Measurements from ENCODE around the gene TGFBI. TPM values are rescaled to one million over a fixed set of nuclear protein-coding genes. Genes with fewer than 3 reads are reported as not detected.

The TGFBI gene
- total and polyA plus RNA-seq, 9 of the 15 experiments (the other 6 are each of a cell fraction or from before 2014, with no cell fraction given): 0.05 to 0.62 (median 0.08) TPM; not detected in 6

Small RNA genes lying within 50 kb of the gene (small RNA-seq; reads per million reads assigned to genes)
- gene VTRNA2-1: 1.4 reads per million, percentile 72 among the genes with 10 or more reads in this experiment

Other genes starting within 250 kb of the TGFBI start
- 0.45 TPM in 1 of 2 replicates, not detected in the other for gene SLC25A48, start 194.3 kb upstream of the TGFBI start, total RNA-seq (2014; rRNA removed)
- 0.18 and 0.19 TPM in 2 replicates for gene SLC25A48, start 194.3 kb upstream of the TGFBI start, total RNA-seq (2014; rRNA removed; fragmentation: Illumina TruSeq; extraction: Trizol)
- gene SLC25A48, start 194.3 kb upstream of the TGFBI start, total RNA-seq (2015; rRNA removed; fragmentation: Illumina TruSeq; extraction: Trizol): 0.26 and 0.29 TPM in 2 replicates
- 0.33 and 0.72 TPM in 2 replicates for gene SLC25A48, start 194.3 kb upstream of the TGFBI start, total RNA-seq (2021)
- gene SLC25A48, start 194.3 kb upstream of the TGFBI start, polyA plus RNA-seq (2011; rRNA removed): 0.35 and 1.3 TPM in 2 replicates
- 0.11 and 0.15 TPM in 2 replicates for gene SLC25A48, start 194.3 kb upstream of the TGFBI start, polyA plus RNA-seq (2014; fragmentation: Illumina TruSeq; extraction: Trizol)
- under 1 TPM; 0.08 to 0.22 TPM for gene SLC25A48, start 194.3 kb upstream of the TGFBI start, polyA plus RNA-seq (2014; fragmentation: Nextera tagmentation; extraction: Ambion mirVana)
- 0.24 and 0.27 TPM in 2 replicates for gene SLC25A48, start 194.3 kb upstream of the TGFBI start, polyA plus RNA-seq (2014; rRNA removed)
- not detected in 2 replicates for gene IL9, start 133.1 kb upstream of the TGFBI start, total RNA-seq (2014; rRNA removed)
- not detected in 2 replicates for gene IL9, start 133.1 kb upstream of the TGFBI start, total RNA-seq (2014; rRNA removed; fragmentation: Illumina TruSeq; extraction: Trizol)
- gene IL9, start 133.1 kb upstream of the TGFBI start, total RNA-seq (2015; rRNA removed; fragmentation: Illumina TruSeq; extraction: Trizol): not detected in 2 replicates
- gene IL9, start 133.1 kb upstream of the TGFBI start, total RNA-seq (2021): not detected in 2 replicates
- not detected in 2 replicates for gene IL9, start 133.1 kb upstream of the TGFBI start, polyA plus RNA-seq (2011; rRNA removed)
- gene IL9, start 133.1 kb upstream of the TGFBI start, polyA plus RNA-seq (2014; fragmentation: Illumina TruSeq; extraction: Trizol): not detected in 2 replicates
- gene IL9, start 133.1 kb upstream of the TGFBI start, polyA plus RNA-seq (2014; fragmentation: Nextera tagmentation; extraction: Ambion mirVana): not detected
- not detected in 2 replicates for gene IL9, start 133.1 kb upstream of the TGFBI start, polyA plus RNA-seq (2014; rRNA removed)
- gene LECT2, start 74.0 kb upstream of the TGFBI start, total RNA-seq (2014; rRNA removed): not detected in 2 replicates
- not detected in 2 replicates for gene LECT2, start 74.0 kb upstream of the TGFBI start, total RNA-seq (2014; rRNA removed; fragmentation: Illumina TruSeq; extraction: Trizol)
- not detected in 2 replicates for gene LECT2, start 74.0 kb upstream of the TGFBI start, total RNA-seq (2015; rRNA removed; fragmentation: Illumina TruSeq; extraction: Trizol)
- gene LECT2, start 74.0 kb upstream of the TGFBI start, total RNA-seq (2021): not detected in 2 replicates
- not detected in 2 replicates for gene LECT2, start 74.0 kb upstream of the TGFBI start, polyA plus RNA-seq (2011; rRNA removed)
- not detected in 2 replicates for gene LECT2, start 74.0 kb upstream of the TGFBI start, polyA plus RNA-seq (2014; fragmentation: Illumina TruSeq; extraction: Trizol)
- gene LECT2, start 74.0 kb upstream of the TGFBI start, polyA plus RNA-seq (2014; fragmentation: Nextera tagmentation; extraction: Ambion mirVana): not detected
- gene LECT2, start 74.0 kb upstream of the TGFBI start, polyA plus RNA-seq (2014; rRNA removed): not detected in 2 replicates
- gene SMAD5, start 103.9 kb downstream of the TGFBI start, total RNA-seq (2014; rRNA removed): 14.7 and 14.8 TPM in 2 replicates
- gene SMAD5, start 103.9 kb downstream of the TGFBI start, total RNA-seq (2014; rRNA removed; fragmentation: Illumina TruSeq; extraction: Trizol): 35.0 and 47.9 TPM in 2 replicates
- 26.5 and 29.5 TPM in 2 replicates for gene SMAD5, start 103.9 kb downstream of the TGFBI start, total RNA-seq (2015; rRNA removed; fragmentation: Illumina TruSeq; extraction: Trizol)
- gene SMAD5, start 103.9 kb downstream of the TGFBI start, total RNA-seq (2021): 34.4 and 38.5 TPM in 2 replicates
- 49.0 and 53.9 TPM in 2 replicates for gene SMAD5, start 103.9 kb downstream of the TGFBI start, polyA plus RNA-seq (2011; rRNA removed)
- 20.3 and 21.1 TPM in 2 replicates for gene SMAD5, start 103.9 kb downstream of the TGFBI start, polyA plus RNA-seq (2014; fragmentation: Illumina TruSeq; extraction: Trizol)
- gene SMAD5, start 103.9 kb downstream of the TGFBI start, polyA plus RNA-seq (2014; fragmentation: Nextera tagmentation; extraction: Ambion mirVana): 10 to 100 TPM; 14.2 to 18.9 TPM
- 12.4 and 17.4 TPM in 2 replicates for gene SMAD5, start 103.9 kb downstream of the TGFBI start, polyA plus RNA-seq (2014; rRNA removed)
- gene SMIM32, start 164.2 kb downstream of the TGFBI start, total RNA-seq (2014; rRNA removed): not detected in 2 replicates
- gene SMIM32, start 164.2 kb downstream of the TGFBI start, total RNA-seq (2014; rRNA removed; fragmentation: Illumina TruSeq; extraction: Trizol): not detected in 2 replicates
- gene SMIM32, start 164.2 kb downstream of the TGFBI start, total RNA-seq (2015; rRNA removed; fragmentation: Illumina TruSeq; extraction: Trizol): not detected in 2 replicates
- gene SMIM32, start 164.2 kb downstream of the TGFBI start, total RNA-seq (2021): not detected in 2 replicates
- not detected in 2 replicates for gene SMIM32, start 164.2 kb downstream of the TGFBI start, polyA plus RNA-seq (2011; rRNA removed)
- gene SMIM32, start 164.2 kb downstream of the TGFBI start, polyA plus RNA-seq (2014; fragmentation: Illumina TruSeq; extraction: Trizol): not detected in 2 replicates
- gene SMIM32, start 164.2 kb downstream of the TGFBI start, polyA plus RNA-seq (2014; fragmentation: Nextera tagmentation; extraction: Ambion mirVana): not detected
- not detected in 2 replicates for gene SMIM32, start 164.2 kb downstream of the TGFBI start, polyA plus RNA-seq (2014; rRNA removed)